ENCODE measurements around the gene LRMDA.

LRMDA gene

DNA sequence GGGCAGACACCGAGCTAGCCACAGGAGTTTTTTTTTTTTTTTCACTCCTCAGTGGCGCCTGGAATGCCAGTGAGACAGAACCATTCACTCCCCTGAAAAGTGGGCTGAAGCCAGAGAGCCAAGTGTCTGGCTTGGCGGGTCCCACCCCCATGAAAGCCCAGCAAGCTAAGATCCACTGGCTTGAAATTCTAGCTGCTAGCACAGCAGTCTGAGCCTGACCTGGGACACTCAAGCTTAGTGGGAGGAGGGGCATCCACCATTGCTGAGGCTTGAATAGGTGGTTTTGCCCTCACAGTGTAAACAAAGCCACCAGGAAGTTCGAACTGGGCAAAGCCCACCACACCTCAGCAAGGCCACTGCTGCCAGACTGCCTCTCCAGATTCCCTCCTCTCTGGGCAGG lies 144.5 kb downstream of the LRMDA start:
- Mint-ChIP-seq H3K4me3 (no peak overlapping the region), H3K4me1 (ENCODE audit: low read depth) (no peaks in the 10 kb centered on the region), H3K9me3 (peaks cover 37% of the 10 kb centered on the region), H3K27ac (no peak overlapping the region), H3K36me3 (ENCODE audit: low read depth) (no peaks in the 10 kb centered on the region), H3K27me3 (ENCODE audit: low read depth) (no peaks in the 10 kb centered on the region)

- Mint-ChIP-seq H3K27ac (no peak overlapping the region), H3K9me3 (peaks cover 29% of the 10 kb centered on the region), H3K27me3 (ENCODE audit: low read depth) (no peaks in the 10 kb centered on the region), H3K36me3 (ENCODE audit: low read depth) (no peaks in the 10 kb centered on the region), H3K4me1 (ENCODE audit: low read depth) (no peaks in the 10 kb centered on the region), H3K4me3 (no peak overlapping the region)
Measured at GRCh38 chr10:75582102-75582501, 150.7 kb downstream of the LRMDA start.

DNA sequence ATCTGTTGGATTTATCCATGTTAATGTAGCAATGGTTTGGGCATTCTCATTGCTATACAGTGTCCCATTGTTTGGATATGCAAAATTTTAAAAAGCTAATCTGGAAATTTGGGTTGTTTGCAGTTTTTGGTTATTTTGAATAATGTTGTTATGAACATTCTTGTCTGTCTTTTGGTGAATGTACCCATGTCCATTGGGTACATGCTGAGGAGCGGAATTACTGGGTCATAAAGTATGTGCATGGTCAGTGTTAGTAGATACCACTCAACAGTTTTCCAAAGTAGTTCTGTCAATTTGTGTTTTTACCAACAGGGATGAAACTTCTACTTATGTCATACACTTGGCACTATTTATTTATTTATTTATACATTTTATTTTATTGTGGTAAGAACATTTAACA lies 153.9 kb downstream of the LRMDA start:
- H3K4me3 Mint-ChIP-seq = no peak overlapping the region
- no peaks in the 10 kb centered on the region for H3K36me3 Mint-ChIP-seq (ENCODE audit: low read depth)
- no peaks in the 10 kb centered on the region for H3K27me3 Mint-ChIP-seq (ENCODE audit: low read depth)
- H3K27ac Mint-ChIP-seq = no peak overlapping the region
- no peaks in the 10 kb centered on the region for H3K4me1 Mint-ChIP-seq (ENCODE audit: low read depth)
- peaks cover 21% of the 10 kb centered on the region for H3K9me3 Mint-ChIP-seq

DNA sequence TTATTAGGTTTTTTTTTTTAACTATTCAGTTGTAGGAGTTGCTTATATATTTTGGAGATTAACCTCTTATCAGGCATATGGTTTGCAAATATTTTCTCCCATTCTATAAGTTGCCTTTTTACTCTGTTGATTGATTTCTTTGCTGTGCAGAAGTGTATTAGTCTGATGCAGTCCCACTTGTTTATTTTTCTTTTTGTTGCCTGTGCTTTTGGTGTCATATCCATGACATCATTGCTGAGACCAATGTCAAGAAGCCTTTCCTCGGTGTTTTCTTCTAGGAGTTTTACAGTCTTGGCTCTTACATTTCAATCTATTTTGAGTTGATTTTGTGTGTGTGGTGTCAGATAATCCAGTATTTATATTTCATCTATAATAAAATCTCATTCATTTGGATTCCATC lies 155.4 kb downstream of the LRMDA start:
- H3K4me1 Mint-ChIP-seq (ENCODE audit: low read depth) = no peaks in the 10 kb centered on the region
- H3K36me3 Mint-ChIP-seq (ENCODE audit: low read depth) = no peaks in the 10 kb centered on the region
- H3K9me3 Mint-ChIP-seq = peaks cover 11% of the 10 kb centered on the region
- no peak overlapping the region for H3K27ac Mint-ChIP-seq
- H3K27me3 Mint-ChIP-seq (ENCODE audit: low read depth) = no peaks in the 10 kb centered on the region
- H3K4me3 Mint-ChIP-seq = no peak overlapping the region

DNA sequence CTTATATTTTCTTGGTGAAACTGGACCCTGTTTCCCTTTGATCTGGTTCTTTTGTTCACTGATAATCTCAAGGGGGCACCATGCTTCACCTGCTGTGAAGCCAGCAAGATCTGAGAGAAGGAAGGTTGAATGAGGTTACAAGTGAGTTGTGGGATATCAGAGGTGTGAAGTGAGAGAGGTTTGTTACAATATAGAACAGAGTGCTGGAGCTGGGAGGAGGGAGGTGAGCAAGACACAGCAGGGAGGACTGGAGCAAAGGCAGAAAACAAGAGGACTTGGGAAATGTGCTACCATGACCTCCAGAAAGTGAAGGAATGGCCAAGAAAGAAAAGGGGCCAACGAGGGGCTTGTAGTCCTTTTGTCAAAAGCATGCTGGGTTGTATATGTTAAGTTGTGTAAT lies 156.6 kb downstream of the LRMDA start:
- peaks cover 6% of the 10 kb centered on the region for H3K9me3 Mint-ChIP-seq
- H3K27ac Mint-ChIP-seq = no peak overlapping the region
- no peak overlapping the region for H3K4me3 Mint-ChIP-seq
- no peaks in the 10 kb centered on the region for H3K4me1 Mint-ChIP-seq (ENCODE audit: low read depth)
- no peaks in the 10 kb centered on the region for H3K27me3 Mint-ChIP-seq (ENCODE audit: low read depth)
- H3K36me3 Mint-ChIP-seq (ENCODE audit: low read depth) = no peaks in the 10 kb centered on the region

DNA sequence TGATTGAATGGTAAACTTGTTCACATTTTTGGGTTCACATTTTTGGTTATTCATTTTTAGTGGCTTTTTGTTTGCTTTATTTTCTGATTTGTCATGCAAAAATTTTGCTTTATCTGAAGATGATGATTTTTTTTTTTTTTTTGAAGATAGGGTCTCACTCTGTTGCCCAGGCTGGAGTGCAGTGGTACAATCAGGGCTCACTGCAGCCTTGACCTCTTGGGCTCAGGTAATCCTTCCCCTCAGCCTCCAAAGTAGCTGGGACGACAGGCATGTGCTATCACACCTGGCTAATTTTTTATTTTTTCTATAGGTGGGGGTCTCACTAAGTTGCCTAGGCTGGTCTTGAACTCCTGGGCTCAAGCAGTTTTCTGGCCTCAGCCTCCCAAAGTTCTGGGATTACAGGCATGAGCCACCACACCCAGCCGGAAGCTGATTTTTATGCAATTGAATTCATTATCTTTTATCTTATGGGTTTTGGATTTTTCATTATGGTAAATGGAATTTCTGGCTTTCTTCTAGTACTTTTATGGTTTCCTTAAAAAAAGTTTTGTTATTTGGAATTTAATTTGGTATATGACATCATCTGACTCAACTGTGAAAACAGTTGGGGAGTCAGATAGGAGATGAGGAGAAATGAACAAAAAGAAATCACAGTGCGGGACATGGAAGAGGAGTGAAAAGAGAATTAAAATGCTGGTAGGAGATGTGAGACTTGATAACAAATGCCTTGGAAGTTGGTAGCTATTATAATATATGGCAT lies 158.7 kb downstream of the LRMDA start:
- H3K9me3 Mint-ChIP-seq = no peaks in the 10 kb centered on the region
- H3K4me3 Mint-ChIP-seq = no peak overlapping the region

GRCh38 chr10:75592151-75592787 lies 160.8 kb downstream of the LRMDA start:
- H3K4me3 Mint-ChIP-seq = no peak overlapping the region
- H3K9me3 Mint-ChIP-seq = no peaks in the 10 kb centered on the region
- no peaks in the 10 kb centered on the region for H3K4me1 Mint-ChIP-seq (ENCODE audit: low read depth)
- H3K27ac Mint-ChIP-seq = no peak overlapping the region
- H3K27me3 Mint-ChIP-seq (ENCODE audit: low read depth) = no peaks in the 10 kb centered on the region
- no peaks in the 10 kb centered on the region for H3K36me3 Mint-ChIP-seq (ENCODE audit: low read depth)

More for the DNA sequence above, 158.7 kb downstream of the LRMDA start:
- no peaks in the 10 kb centered on the region for H3K36me3 Mint-ChIP-seq (ENCODE audit: low read depth)
- no peak overlapping the region for H3K27ac Mint-ChIP-seq
- no peaks in the 10 kb centered on the region for H3K27me3 Mint-ChIP-seq (ENCODE audit: low read depth)
- no peaks in the 10 kb centered on the region for H3K4me1 Mint-ChIP-seq (ENCODE audit: low read depth)

DNA sequence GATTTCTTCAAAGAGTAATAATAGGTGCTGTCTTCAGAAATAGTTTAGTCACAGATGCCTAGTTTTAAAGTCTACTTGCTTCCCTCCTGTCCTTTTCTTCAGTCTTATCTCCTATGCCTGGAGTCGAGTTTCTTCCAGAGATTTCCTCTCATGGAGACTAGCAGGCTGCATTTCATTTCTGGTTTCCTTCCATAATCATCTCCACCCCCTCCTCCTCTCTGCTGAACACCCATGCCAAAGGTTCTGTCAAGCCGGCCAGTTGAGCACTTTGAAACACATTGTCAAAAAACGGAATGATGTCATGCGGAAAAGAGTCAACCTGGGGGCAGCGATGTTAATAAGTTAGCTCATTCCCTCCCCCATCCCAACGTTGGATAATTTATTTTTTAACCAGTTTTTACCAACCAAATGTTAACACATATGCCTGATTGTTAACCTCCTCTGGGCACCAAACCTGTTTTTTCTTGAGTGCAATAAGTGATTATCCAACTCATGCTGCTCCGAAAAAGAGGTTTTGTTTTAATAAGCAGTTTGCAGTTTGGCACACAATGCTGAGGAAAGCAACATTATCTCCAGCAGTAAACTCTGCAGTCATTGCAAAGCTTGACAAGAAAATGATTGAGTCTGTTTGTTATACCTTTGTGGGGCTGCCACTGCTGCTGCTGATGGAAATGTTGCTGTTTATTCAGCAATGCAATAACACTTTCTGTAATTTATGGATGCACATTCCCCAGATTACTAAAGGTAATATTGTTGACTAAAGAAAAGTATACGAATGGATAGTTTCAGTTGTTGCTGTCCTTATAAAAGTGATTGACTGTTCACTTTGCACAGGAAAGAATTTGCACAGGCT lies 161.6 kb downstream of the LRMDA start:
- Mint-ChIP-seq H3K9me3 (no peaks in the 10 kb centered on the region), H3K27me3 (ENCODE audit: low read depth) (no peaks in the 10 kb centered on the region), H3K4me1 (ENCODE audit: low read depth) (no peaks in the 10 kb centered on the region), H3K4me3 (no peak overlapping the region), H3K36me3 (ENCODE audit: low read depth) (no peaks in the 10 kb centered on the region), H3K27ac (no peak overlapping the region)

GRCh38 chr10:75593692-75594556 lies 162.5 kb downstream of the LRMDA start:
- Mint-ChIP-seq H3K36me3 (ENCODE audit: low read depth) (no peaks in the 10 kb centered on the region), H3K27me3 (ENCODE audit: low read depth) (no peaks in the 10 kb centered on the region), H3K27ac (no peak overlapping the region), H3K4me3 (no peak overlapping the region), H3K9me3 (no peaks in the 10 kb centered on the region), H3K4me1 (ENCODE audit: low read depth) (no peaks in the 10 kb centered on the region)

GRCh38 chr10:75596930-75597620 lies 165.7 kb downstream of the LRMDA start:
- Mint-ChIP-seq H3K36me3 (ENCODE audit: low read depth) (no peaks in the 10 kb centered on the region), H3K9me3 (no peaks in the 10 kb centered on the region), H3K27ac (no peak overlapping the region), H3K27me3 (ENCODE audit: low read depth) (no peaks in the 10 kb centered on the region), H3K4me1 (ENCODE audit: low read depth) (no peaks in the 10 kb centered on the region), H3K4me3 (no peak overlapping the region)

- H3K4me1 Mint-ChIP-seq (ENCODE audit: low read depth) = no peaks in the 10 kb centered on the region
- H3K27ac Mint-ChIP-seq = no peak overlapping the region
- H3K9me3 Mint-ChIP-seq = no peaks in the 10 kb centered on the region
- H3K27me3 Mint-ChIP-seq (ENCODE audit: low read depth) = peaks cover 1% of the 10 kb centered on the region
- no peak overlapping the region for H3K4me3 Mint-ChIP-seq
- no peaks in the 10 kb centered on the region for H3K36me3 Mint-ChIP-seq (ENCODE audit: low read depth)
Measured at GRCh38 chr10:75597773-75598440, 166.5 kb downstream of the LRMDA start.

GRCh38 chr10:75598998-75599397 lies 167.6 kb downstream of the LRMDA start:
- H3K4me3 Mint-ChIP-seq = no peak overlapping the region
- H3K4me1 Mint-ChIP-seq (ENCODE audit: low read depth) = no peaks in the 10 kb centered on the region
- no peak overlapping the region for H3K27ac Mint-ChIP-seq
- no peaks in the 10 kb centered on the region for H3K9me3 Mint-ChIP-seq
- peaks cover 3% of the 10 kb centered on the region for H3K27me3 Mint-ChIP-seq (ENCODE audit: low read depth)
- H3K36me3 Mint-ChIP-seq (ENCODE audit: low read depth) = no peaks in the 10 kb centered on the region

GRCh38 chr10:75599875-75600648 lies 168.6 kb downstream of the LRMDA start:
- H3K27me3 Mint-ChIP-seq (ENCODE audit: low read depth) = peaks cover 3% of the 10 kb centered on the region
- no peak overlapping the region for H3K27ac Mint-ChIP-seq
- H3K4me1 Mint-ChIP-seq (ENCODE audit: low read depth) = no peaks in the 10 kb centered on the region
- no peak overlapping the region for H3K4me3 Mint-ChIP-seq
- no peaks in the 10 kb centered on the region for H3K36me3 Mint-ChIP-seq (ENCODE audit: low read depth)
- H3K9me3 Mint-ChIP-seq = no peaks in the 10 kb centered on the region

All from T-helper 1 cell treated with Interleukin-12 subunit alpha and Interleukin-12 subunit beta and Interleukin-4 antibody, amounts not matched to agents 30 μg/mL and 1 μg/mL, for 36 hours (primary cell).